Tibial nerve (tissue), 4 donors: Measurements from ENCODE around the gene ARID3C.

Source experiments
- EP300 ChIP-seq, 2 donors: sonication (generic); formaldehyde crosslinking; IDR thresholded peaks; one replicate each; pipeline ENCODE4 v1.6.1; 2017; ENCODE audit warnings: antibody characterized with exemption in 2 of 2, mild to moderate bottlenecking in 1 of 2
- POLR2A ChIP-seq, 2 donors: fragments of 450-650 bp; IDR thresholded peaks; one replicate each; pipeline ENCODE4 v1.6.1; 2017; ENCODE audit warnings: antibody characterized with exemption in 2 of 2, mild to moderate bottlenecking in 2 of 2, moderate library complexity in 2 of 2
- TF ChIP-seq, protein P1 (sequence below), 5 experiments: fragments of 200-600 bp in 3 of 5; fragments of 450-650 bp in 2 of 5; sonication (generic) in 3 of 5; IDR thresholded peaks; one replicate each; pipeline ENCODE4 v1.5.1; 2016 to 2019; ENCODE audit warnings: antibody characterized with exemption in 5 of 5, mild to moderate bottlenecking in 3 of 5, moderate library complexity in 2 of 5

DNA sequence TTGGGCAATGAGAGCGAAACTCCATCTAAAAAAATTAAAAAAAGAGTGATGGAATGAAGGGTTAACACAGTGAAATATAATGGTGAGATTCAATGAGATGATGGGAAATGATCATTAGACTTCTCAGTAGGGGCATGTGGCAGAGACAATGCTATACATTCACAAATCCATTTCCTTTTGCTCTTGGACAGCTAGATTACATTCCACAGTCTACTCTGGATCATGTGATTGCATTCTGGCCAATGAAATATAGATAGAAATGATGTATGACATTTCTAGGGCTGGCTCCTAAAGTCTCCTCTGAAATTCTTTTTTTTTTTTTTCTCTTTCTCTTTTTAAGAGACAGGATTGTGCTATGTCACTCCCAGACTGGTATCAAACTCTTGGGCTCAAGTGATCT, 13.8 kb upstream of the ARID3C start:
- TF ChIP-seq, protein P1, sequence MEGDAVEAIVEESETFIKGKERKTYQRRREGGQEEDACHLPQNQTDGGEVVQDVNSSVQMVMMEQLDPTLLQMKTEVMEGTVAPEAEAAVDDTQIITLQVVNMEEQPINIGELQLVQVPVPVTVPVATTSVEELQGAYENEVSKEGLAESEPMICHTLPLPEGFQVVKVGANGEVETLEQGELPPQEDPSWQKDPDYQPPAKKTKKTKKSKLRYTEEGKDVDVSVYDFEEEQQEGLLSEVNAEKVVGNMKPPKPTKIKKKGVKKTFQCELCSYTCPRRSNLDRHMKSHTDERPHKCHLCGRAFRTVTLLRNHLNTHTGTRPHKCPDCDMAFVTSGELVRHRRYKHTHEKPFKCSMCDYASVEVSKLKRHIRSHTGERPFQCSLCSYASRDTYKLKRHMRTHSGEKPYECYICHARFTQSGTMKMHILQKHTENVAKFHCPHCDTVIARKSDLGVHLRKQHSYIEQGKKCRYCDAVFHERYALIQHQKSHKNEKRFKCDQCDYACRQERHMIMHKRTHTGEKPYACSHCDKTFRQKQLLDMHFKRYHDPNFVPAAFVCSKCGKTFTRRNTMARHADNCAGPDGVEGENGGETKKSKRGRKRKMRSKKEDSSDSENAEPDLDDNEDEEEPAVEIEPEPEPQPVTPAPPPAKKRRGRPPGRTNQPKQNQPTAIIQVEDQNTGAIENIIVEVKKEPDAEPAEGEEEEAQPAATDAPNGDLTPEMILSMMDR (IDR thresholded peaks at IDR 0.05), result no peak
- TF ChIP-seq EP300 (IDR thresholded peaks at IDR 0.05), result no peak
- no peak for TF ChIP-seq POLR2A (IDR thresholded peaks at IDR 0.05)
